ENCODE data around the gene CARNS1. TPM values are rescaled to one million over a fixed set of nuclear protein-coding genes. Genes with fewer than 3 reads are reported as not detected.
A peak's percentile ranks its signal among the peaks of the same experiment; 100 is the strongest.

CARNS1 gene
- total and polyA plus RNA-seq, 10 of the 15 experiments (the other 5 are each of a cell fraction or from before 2014, with no cell fraction given) = 0.02 to 0.14 (median 0.10) TPM; not detected in 3

GRCh38 chr11:67372993-67373647, 42.4 kb upstream of the CARNS1 start, which contains the start of gene CLCF1:
TSS of gene CLCF1 (minus strand) at chr11:67373598. CDS start at chr11:67373539, 59 bp downstream.
- BruUV-seq (replicated peaks) = no TSS peak
- ATAC-seq = peak; percentile 41
- in situ Hi-C loops (cut with MboI) = no loop called here
- Histone ChIP-seq H3K4me3 (peak within 1 kb of the TSS; percentile 88), H4K20me1 (ENCODE audit: control insufficient read depth, insufficient read depth) (peaks cover 7% of the 10 kb centered on the region; the same call in 1 of the 2 replicates), H3K4me1 (ENCODE audit: control insufficient read depth, insufficient read depth, low read length) (peaks cover 25% of the 10 kb centered on the region), H3K27me3 (replicated peaks in 1 of 2; ENCODE audit: control insufficient read depth in 2 of 2, insufficient read depth in 2 of 2, low read length in 1 of 2) (peaks cover 2 to 8% of the 10 kb centered on the region in 2 experiments; a peak in 3 of 4 replicates), H3K9me3 (replicated peaks; ENCODE audit: control insufficient read depth, insufficient read depth, low read length) (no peaks in the 10 kb centered on the region), H3K36me3 (ENCODE audit: control insufficient read depth in 2 of 2, insufficient read depth in 2 of 2, low read length in 1 of 2) (no peaks in the 10 kb centered on the region), H3K27ac (ENCODE audit: control insufficient read depth, insufficient read depth) (peak within 1 kb of the TSS; percentile 2; the same call in 1 of the 2 replicates), H3K79me2 (ENCODE audit: control insufficient read depth, insufficient read depth, low read length) (no peaks in the 10 kb centered on the region), H3K4me2 (ENCODE audit: control insufficient read depth, insufficient read depth) (peak within 1 kb of the TSS; percentile 92), H3K9ac (ENCODE audit: control insufficient read depth, insufficient read depth, low read length) (peak within 1 kb of the TSS; percentile 39; the same call in 1 of the 2 replicates), H2AFZ (ENCODE audit: control insufficient read depth, low read depth, low read length) (peak within 1 kb of the TSS; percentile 29)
- FAIRE-seq = no peak
- POLR2A ChIA-PET = interaction anchor here (0.6 to 4.3 kb wide), 12 partner anchors 8 to 530 kb away, joined by 3 to 32 read pairs (median 6); partner anchors contain the start of genes POLD4, PPP1CA and RAD9A
- DNase-seq (ENCODE audit: low read depth, low spot score) = no peak
- 3% methylated on average over 18 of the region's 76 CpGs for WGBS (ENCODE audit: insufficient coverage, insufficient replicate concordance, low lambda C conversion rate, missing lambda C conversion rate)
- SMC1A ChIA-PET (ENCODE audit: uncharacterized antibody, unreplicated experiment) = interaction anchor here (0.8 to 21.3 kb wide), 5 partner anchors 8 to 56 kb away, joined by 3 to 646 read pairs (median 4); partner anchors contain the start of gene POLD4
- RAD21 ChIA-PET (ENCODE audit: unreplicated experiment) = interaction anchor here (0.6 to 6.5 kb wide), 10 partner anchors 9 to 335 kb away, joined by 3 to 122 read pairs (median 5); partner anchors contain the start of genes KDM2A, POLD4 and RAD9A
- CTCF ChIA-PET = interaction anchor here (0.6 to 26.2 kb wide), 5 partner anchors 7 to 256 kb away, joined by 3 to 1301 read pairs (median 41); partner anchors contain the start of genes CLCF1, NUDT8, POLD4 and RAD9A
- intact Hi-C loops (cut with micrococcal nuclease; ENCODE audit: unreplicated experiment) = no loop called here
- no peak for TF ChIP-seq MXI1 (IDR thresholded peaks at IDR 0.05; ENCODE audit: low read depth, low read length)
- TF ChIP-seq RAD21 (IDR thresholded peaks at IDR 0.05; ENCODE audit: insufficient read depth, low read depth, low read length) = no peak
- TF ChIP-seq MYC (IDR thresholded peaks at IDR 0.05; ENCODE audit: insufficient read depth, insufficient read length, insufficient replicate concordance, low read length, severe bottlenecking) = no peak
- TF ChIP-seq LARP7 (IDR thresholded peaks at IDR 0.05) = peak; percentile 55
- TF ChIP-seq BHLHE40 (IDR thresholded peaks at IDR 0.05; ENCODE audit: borderline replicate concordance in 1 of 2, low read depth in 2 of 2, low read length in 1 of 2) = peak in 1 of 2 experiments; percentile 13; a peak in 1 of 4 replicates
- TF ChIP-seq NR2F1 (conservative IDR thresholded peaks at IDR 0.05) = peak; percentile 28; the same call in 1 of the 2 replicates
- peak; percentile 32 for TF ChIP-seq GATAD2B (conservative IDR thresholded peaks at IDR 0.05; ENCODE audit: low read depth)
- TF ChIP-seq DPF2 (IDR thresholded peaks at IDR 0.05) = peak; percentile 29; the same call in 1 of the 2 replicates
- TF ChIP-seq PAX5 (IDR thresholded peaks at IDR 0.05; ENCODE audit: borderline replicate concordance, low read depth, low read length) = no peak
- 0 out of 2 replicates have a peak, but pooled peaks have one; percentile 21 for TF ChIP-seq ZSCAN29 (IDR thresholded peaks at IDR 0.05)
- 0 out of 2 replicates have a peak, but pooled peaks have one; percentile 30 for TF ChIP-seq NKRF (conservative IDR thresholded peaks at IDR 0.05)
- TF ChIP-seq MTA2 (IDR thresholded peaks at IDR 0.05; ENCODE audit: low read depth) = no peak
- no peak for TF ChIP-seq CHD2 (IDR thresholded peaks at IDR 0.05; ENCODE audit: borderline replicate concordance, low read depth, low read length)
- no peak for TF ChIP-seq NBN (IDR thresholded peaks at IDR 0.05)
- TF ChIP-seq SIX5 (IDR thresholded peaks at IDR 0.05; ENCODE audit: low read depth, low read length, severe bottlenecking) = no peak
- TF ChIP-seq HSF1 (IDR thresholded peaks at IDR 0.05; ENCODE audit: low read depth, low read length) = no peak
- no peak for TF ChIP-seq STAT3 (IDR thresholded peaks at IDR 0.05; ENCODE audit: low read depth, low read length)
- peak; percentile 26; the same call in 1 of the 2 replicates for TF ChIP-seq SMARCA5 (IDR thresholded peaks at IDR 0.05)
- TF ChIP-seq TCF3 (IDR thresholded peaks at IDR 0.05; ENCODE audit: borderline replicate concordance, insufficient read depth, low read depth, low read length) = no peak
- TF ChIP-seq EZH2 (IDR thresholded peaks at IDR 0.05; ENCODE audit: borderline replicate concordance, control insufficient read depth, low read depth, low read length) = no peak
- no peak for TF ChIP-seq ZNF384 (IDR thresholded peaks at IDR 0.05; ENCODE audit: borderline replicate concordance, low read depth, low read length)
